PC-3 (cell line): Measurements from ENCODE around the gene PGAM2. TPM values are rescaled to one million over a fixed set of nuclear protein-coding genes. Genes with fewer than 3 reads are reported as not detected.
A peak's percentile ranks its signal among the peaks of the same experiment; 100 is the strongest.

ENCODE experiments used
- ATAC-seq: fragments of 200-7000 bp; cut with Tn5 transposase; 2 replicates; pipeline ENCODE4 v1.9.1; 2020; ENCODE audit warnings: mild to moderate bottlenecking, moderate library complexity
- BruUV-seq: library from RNA; stranded (reverse); fragments of 400-500 nt; replicated peaks from 2 replicates; lab custom pipeline; 2021; lab: Mats Ljungman, UMichigan
- CTCF ChIA-PET: fragments of 300-600 bp; sonication (Branson Sonifier 250); formaldehyde crosslinking; loops from one replicate; lab custom pipeline; 2022; ENCODE audit warnings: antibody characterized with exemption; lab: Charles Lee
- POLR2A ChIA-PET: fragments of 300-600 bp; sonication (Branson Sonifier 250); formaldehyde crosslinking; loops from one replicate; lab custom pipeline; 2022; ENCODE audit warnings: antibody characterized with exemption; ENCODE audit not compliant: unreplicated experiment; lab: Charles Lee
- DNase-seq: peaks from one replicate; pipeline ENCODE4 v3.0.0-alpha.2; 2015
- H2AFZ ChIP-seq: fragments of 300-600 bp; sonication (generic); 2 replicates; pipeline ENCODE4 v1.6.0; 2016; ENCODE audit warnings: antibody characterized with exemption, low read length
- H3F3A ChIP-seq: fragments of 300-600 bp; sonication (generic); one replicate; pipeline ENCODE4 v1.6.0; 2017; ENCODE audit warnings: antibody characterized with exemption, low read length, control low read depth, mild to moderate bottlenecking; ENCODE audit not compliant: unreplicated experiment
- H3K27ac ChIP-seq: fragments of 300-600 bp; sonication (generic); 2 replicates; pipeline ENCODE4 v1.5.1; 2016; ENCODE audit warnings: mild to moderate bottlenecking, low read length
- H3K27me3 ChIP-seq: fragments of 300-600 bp; sonication (generic); 2 replicates; pipeline ENCODE4 v1.6.1; 2016; ENCODE audit warnings: low read length, mixed read lengths
- H3K36me3 ChIP-seq: fragments of 300-600 bp; sonication (generic); 2 replicates; pipeline ENCODE4 v1.6.1; 2016; ENCODE audit warnings: low read depth, mixed run types, low read length, mixed read lengths
- H3K4me1 ChIP-seq: fragments of 300-600 bp; sonication (generic); 2 replicates; pipeline ENCODE4 v1.5.1; 2016; ENCODE audit warnings: low read length; ENCODE audit not compliant: insufficient read depth
- H3K4me2 ChIP-seq: fragments of 300-600 bp; sonication (generic); 2 replicates; pipeline ENCODE4 v1.6.0; 2016; ENCODE audit warnings: low read length
- H3K4me3 ChIP-seq: fragments of 300-600 bp; sonication (generic); 2 replicates; pipeline ENCODE4 v1.5.1; 2016; ENCODE audit warnings: mild to moderate bottlenecking, low read length, mixed read lengths
- H3K79me2 ChIP-seq: fragments of 300-600 bp; sonication (generic); 2 replicates; pipeline ENCODE4 v1.6.1; 2017; ENCODE audit warnings: low read length, mixed read lengths
- H3K9ac ChIP-seq: fragments of 300-600 bp; sonication (generic); 2 replicates; pipeline ENCODE4 v1.6.0; 2016; ENCODE audit warnings: mild to moderate bottlenecking, low read length
- H3K9me2 ChIP-seq: fragments of 300-600 bp; sonication (generic); replicated peaks from 2 replicates; pipeline ENCODE4 v1.6.1; 2016; ENCODE audit warnings: mixed run types, low read length, mixed read lengths
- H3K9me3 ChIP-seq: fragments of 300-600 bp; sonication (generic); 2 replicates; pipeline ENCODE4 v1.6.1; 2016; ENCODE audit warnings: low read length, mixed read lengths
- H4K20me1 ChIP-seq: fragments of 300-600 bp; sonication (generic); 2 replicates; pipeline ENCODE4 v1.6.1; 2016; ENCODE audit warnings: low read length, mixed read lengths
- EZH2 ChIP-seq: fragments of 300-600 bp; sonication (generic); IDR thresholded peaks from one replicate; pipeline ENCODE4 v1.6.1; 2017; ENCODE audit warnings: antibody characterized with exemption, mild to moderate bottlenecking, low read length; ENCODE audit not compliant: unreplicated experiment
- EZH2phosphoT487 ChIP-seq: fragments of 300-600 bp; sonication (generic); IDR thresholded peaks from 2 replicates; pipeline ENCODE4 v1.6.1; 2018; ENCODE audit warnings: mild to moderate bottlenecking, antibody characterized with exemption, low read length, borderline replicate concordance
- intact Hi-C: fragments of 100-400 bp; cut with micrococcal nuclease; formaldehyde crosslinking; loops from 2 replicates; pipeline ENCODE4 v1.9.0; 2023
- total RNA-seq: library from RNA; depleted of rRNA; stranded (reverse); fragments of >200 nt; gene quantifications from 2 replicates; pipeline ENCODE4 v1.2.3, GENCODE V29; 2014
- TF ChIP-seq, protein P1 (sequence below): fragments of 300-600 bp; sonication (generic); conservative IDR thresholded peaks from 2 replicates; pipeline ENCODE4 v1.5.1; 2017; ENCODE audit warnings: antibody characterized with exemption, low read depth, mild to moderate bottlenecking, low read length

PGAM2 gene
- total RNA-seq, 1 experiment from 2014 or later: 0.95 TPM

- Histone ChIP-seq H3K9ac (peak overlapping the region; percentile 89; the same call in 1 of the 2 replicates), H3K79me2 (peaks cover 17% of the 10 kb centered on the region), H3K4me2 (peak overlapping the region; percentile 96), H3K4me3 (peak overlapping the region; percentile 91), H3K9me3 (no peaks in the 10 kb centered on the region), H3K27me3 (no peaks in the 10 kb centered on the region), H4K20me1 (no peaks in the 10 kb centered on the region), H2AFZ (no peak overlapping the region), H3K27ac (no peak overlapping the region), H3K9me2 (no peaks in the 10 kb centered on the region), H3K4me1 (peaks cover 6% of the 10 kb centered on the region; the same call in 1 of the 2 replicates), H3K36me3 (peaks cover 7% of the 10 kb centered on the region; the same call in 1 of the 2 replicates), H3F3A (no peaks in the 10 kb centered on the region)
- ATAC-seq (no peak), DNase-seq (no peak)
- TF ChIP-seq EZH2: no peak
- TF ChIP-seq, protein P1, sequence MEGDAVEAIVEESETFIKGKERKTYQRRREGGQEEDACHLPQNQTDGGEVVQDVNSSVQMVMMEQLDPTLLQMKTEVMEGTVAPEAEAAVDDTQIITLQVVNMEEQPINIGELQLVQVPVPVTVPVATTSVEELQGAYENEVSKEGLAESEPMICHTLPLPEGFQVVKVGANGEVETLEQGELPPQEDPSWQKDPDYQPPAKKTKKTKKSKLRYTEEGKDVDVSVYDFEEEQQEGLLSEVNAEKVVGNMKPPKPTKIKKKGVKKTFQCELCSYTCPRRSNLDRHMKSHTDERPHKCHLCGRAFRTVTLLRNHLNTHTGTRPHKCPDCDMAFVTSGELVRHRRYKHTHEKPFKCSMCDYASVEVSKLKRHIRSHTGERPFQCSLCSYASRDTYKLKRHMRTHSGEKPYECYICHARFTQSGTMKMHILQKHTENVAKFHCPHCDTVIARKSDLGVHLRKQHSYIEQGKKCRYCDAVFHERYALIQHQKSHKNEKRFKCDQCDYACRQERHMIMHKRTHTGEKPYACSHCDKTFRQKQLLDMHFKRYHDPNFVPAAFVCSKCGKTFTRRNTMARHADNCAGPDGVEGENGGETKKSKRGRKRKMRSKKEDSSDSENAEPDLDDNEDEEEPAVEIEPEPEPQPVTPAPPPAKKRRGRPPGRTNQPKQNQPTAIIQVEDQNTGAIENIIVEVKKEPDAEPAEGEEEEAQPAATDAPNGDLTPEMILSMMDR: no peak
- no peak for TF ChIP-seq EZH2phosphoT487
- POLR2A ChIA-PET: no interaction called here
- intact Hi-C loops: no loop called here
- CTCF ChIA-PET: interaction anchor here (0.7 to 1.0 kb wide), 2 partner anchors 62 to 89 kb away, joined by 3 to 5 read pairs; no protein-coding TSS in a partner anchor
- BruUV-seq: TSS peak; percentile 62
These were observed 15.9 kb upstream of the PGAM2 start for GRCh38 chr7:44081266-44081748.

- peaks cover 6% of the 10 kb centered on the region; the same call in 1 of the 2 replicates for H3K4me1 ChIP-seq
- no peak overlapping the region for H3K27ac ChIP-seq
- peaks cover 17% of the 10 kb centered on the region for H3K79me2 ChIP-seq
- no peak for ATAC-seq
- no peaks in the 10 kb centered on the region for H3K9me3 ChIP-seq
- no peak for DNase-seq
- no peaks in the 10 kb centered on the region for H3F3A ChIP-seq
- peak overlapping the region; percentile 91 for H3K4me3 ChIP-seq
- intact Hi-C loops: no loop called here
- H3K9ac ChIP-seq: peak overlapping the region; percentile 89; the same call in 1 of the 2 replicates
- BruUV-seq: no TSS peak
- TF ChIP-seq EZH2phosphoT487 (no peak), EZH2 (no peak)
- TF ChIP-seq, protein P1: no peak
- ChIA-PET CTCF (interaction anchor here (0.6 to 1.0 kb wide), 3 partner anchors 61 to 136 kb away, joined by 3 to 5 read pairs (median 3); no protein-coding TSS in a partner anchor), POLR2A (no interaction called here)
- no peaks in the 10 kb centered on the region for H3K27me3 ChIP-seq
- no peaks in the 10 kb centered on the region for H4K20me1 ChIP-seq
- peaks cover 12% of the 10 kb centered on the region; the same call in 1 of the 2 replicates for H3K36me3 ChIP-seq
- no peak overlapping the region for H2AFZ ChIP-seq
- peak overlapping the region; percentile 96 for H3K4me2 ChIP-seq
- H3K9me2 ChIP-seq: no peaks in the 10 kb centered on the region
These were observed 15.4 kb upstream of the PGAM2 start for GRCh38 chr7:44080686-44081265.

DNA sequence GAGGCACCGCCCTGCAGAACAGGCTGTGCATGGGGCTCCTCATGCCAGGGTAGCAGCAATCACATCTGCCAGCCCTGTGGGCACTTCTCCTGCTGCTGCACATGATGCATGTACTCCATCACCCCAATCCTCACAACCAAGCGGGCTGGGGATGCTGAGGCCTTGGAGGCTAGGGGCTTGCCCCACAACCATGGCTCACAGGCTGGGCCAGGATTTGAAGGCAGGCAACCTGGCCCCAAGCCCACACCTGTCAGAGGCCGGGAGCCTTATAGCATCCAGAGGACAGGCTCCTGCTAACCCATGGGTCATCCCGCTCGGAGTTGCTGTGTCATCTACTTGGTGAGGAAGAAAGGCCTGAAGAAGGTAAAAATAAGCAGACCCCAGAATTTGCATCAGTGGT, 14.8 kb upstream of the PGAM2 start:
- ChIA-PET CTCF (interaction anchor here (0.6 kb wide), 1 partner anchor 137 kb away, joined by 3 read pairs; no protein-coding TSS in a partner anchor), POLR2A (no interaction called here)
- Histone ChIP-seq H3K9me2 (no peaks in the 10 kb centered on the region), H3F3A (no peaks in the 10 kb centered on the region), H3K27me3 (no peaks in the 10 kb centered on the region), H3K9me3 (no peaks in the 10 kb centered on the region), H3K4me2 (no peak overlapping the region), H3K27ac (no peak overlapping the region), H3K9ac (no peak overlapping the region), H2AFZ (no peak overlapping the region), H3K36me3 (peaks cover 13% of the 10 kb centered on the region; the same call in 1 of the 2 replicates), H4K20me1 (no peaks in the 10 kb centered on the region), H3K4me1 (peaks cover 10% of the 10 kb centered on the region; the same call in 1 of the 2 replicates), H3K4me3 (no peak overlapping the region), H3K79me2 (peaks cover 17% of the 10 kb centered on the region)
- no TSS peak for BruUV-seq
- intact Hi-C loops: no loop called here
- TF ChIP-seq EZH2phosphoT487 (no peak), EZH2 (no peak)
- TF ChIP-seq, protein P1: no peak
- DNase-seq (no peak), ATAC-seq (no peak)
